ENCODE results near the gene THSD7A.

- TF ChIP-seq CTCF (IDR thresholded peaks at IDR 0.05; ENCODE audit: poor library complexity) (peak; percentile 82), EZH2phosphoT487 (IDR thresholded peaks at IDR 0.05; ENCODE audit: low read depth, severe bottlenecking, unreplicated experiment) (no peak)
Observed at GRCh38 chr7:11343818-11344413, 488.1 kb downstream of the THSD7A start.

All from hepatocyte (in vitro differentiated cells).